Keratinocyte (primary cell): Measurements from ENCODE around the gene TTC3. TPM values are rescaled to one million over a fixed set of nuclear protein-coding genes. Genes with fewer than 3 reads are reported as not detected.

ENCODE experiments used
- DNase-seq: peaks from one replicate; pipeline ENCODE4 v3.0.0-alpha.2; 2011; ENCODE audit warnings: low read depth, missing footprints, low spot score
- FAIRE-seq: peaks from 2 replicates; lab custom pipeline; 2011; peaks lifted over from hg19 to GRCh38; lab: Jason Lieb, UNC
- H2AFZ ChIP-seq: 2 replicates; pipeline ENCODE4 v1.6.0; 2012; ENCODE audit warnings: low read length, control low read depth, inconsistent platforms; ENCODE audit not compliant: control insufficient read depth
- H3K27ac ChIP-seq: 2 replicates; pipeline ENCODE4 v1.5.1; 2011; ENCODE audit warnings: low read length; ENCODE audit not compliant: control insufficient read depth, insufficient read depth
- H3K27me3 ChIP-seq: 3 replicates; pipeline ENCODE4 v1.6.0; 2011; ENCODE audit warnings: low read length; ENCODE audit not compliant: control insufficient read depth, insufficient read depth; ENCODE audit errors: extremely low read depth
- H3K36me3 ChIP-seq, 2 experiments: 2 replicates in 1 of 2; 3 replicates in 1 of 2; pipeline ENCODE4 v1.5.1; 2011; ENCODE audit warnings: low read length in 2 of 2, mild to moderate bottlenecking in 1 of 2; ENCODE audit not compliant: control insufficient read depth in 2 of 2, insufficient read depth in 2 of 2; ENCODE audit errors: extremely low read depth in 1 of 2
- H3K4me1 ChIP-seq: 3 replicates; pipeline ENCODE4 v1.5.1; 2011; ENCODE audit warnings: low read length; ENCODE audit not compliant: control insufficient read depth, insufficient read depth; ENCODE audit errors: extremely low read depth
- H3K4me2 ChIP-seq: 3 replicates; pipeline ENCODE4 v1.6.0; 2011; ENCODE audit warnings: low read depth, low read length; ENCODE audit not compliant: control insufficient read depth, insufficient read depth; ENCODE audit errors: extremely low read depth
- H3K4me3 ChIP-seq, 3 experiments: fragments of 200-600 bp in 1 of 3; sonication (generic) in 1 of 3; 2 replicates in 2 of 3; 3 replicates in 1 of 3; pipeline ENCODE4 v1.5.1; 2011 to 2016; ENCODE audit warnings: low read length in 3 of 3, mild to moderate bottlenecking in 3 of 3, control low read depth in 2 of 3, inconsistent platforms in 1 of 3, low read depth in 1 of 3, mixed read lengths in 1 of 3, mixed run types in 1 of 3, moderate library complexity in 1 of 3; ENCODE audit not compliant: control insufficient read depth in 2 of 3, insufficient read depth in 2 of 3; ENCODE audit errors: extremely low read depth in 1 of 3
- H3K79me2 ChIP-seq: 2 replicates; pipeline ENCODE4 v1.6.0; 2012; ENCODE audit warnings: low read length; ENCODE audit not compliant: control insufficient read depth, insufficient read depth
- H3K9ac ChIP-seq: 3 replicates; pipeline ENCODE4 v1.6.0; 2011; ENCODE audit warnings: low read length; ENCODE audit not compliant: control insufficient read depth, insufficient read depth; ENCODE audit errors: extremely low read depth
- H3K9me1 ChIP-seq: 3 replicates; pipeline ENCODE4 v1.6.0; 2011; ENCODE audit warnings: low read length; ENCODE audit not compliant: control insufficient read depth, insufficient read depth; ENCODE audit errors: extremely low read depth
- H3K9me3 ChIP-seq: 2 replicates; pipeline ENCODE4 v1.5.1; 2012; ENCODE audit warnings: low read depth, low read length; ENCODE audit not compliant: control insufficient read depth
- H4K20me1 ChIP-seq: 3 replicates; pipeline ENCODE4 v1.6.0; 2011; ENCODE audit warnings: low read length; ENCODE audit not compliant: control insufficient read depth, insufficient read depth; ENCODE audit errors: extremely low read depth
- EZH2 ChIP-seq: IDR thresholded peaks from one replicate; pipeline ENCODE4 v1.6.1; 2012; ENCODE audit warnings: inconsistent platforms, mild to moderate bottlenecking, low read length, moderate library complexity
- dilution Hi-C: fragments of 300-500 bp; cut with MboI; formaldehyde crosslinking; loops from one replicate; pipeline ENCODE4 v1.7.0; 2020; ENCODE audit warnings: low sequenced_read_pairs; ENCODE audit not compliant: extremely low pct_ligation_motif_present
- polyA plus RNA-seq, 5 experiments: library from polyadenylated mRNA; depleted of rRNA in 3 of 5; stranded (reverse) in 3 of 5; stranded (forward) in 1 of 5; unstranded in 1 of 5; fragments of >200 nt; gene quantifications; 1 replicate in 1 of 5; 2 replicates in 3 of 5; 3 replicates in 1 of 5; pipeline versions ENCODE4 v1.2.1 to v1.2.3, GENCODE V29; 2011 to 2012; ENCODE audit warnings: missing spikeins in 2 of 5, low read depth in 1 of 5, low replicate concordance in 1 of 5
- TF ChIP-seq, protein P1 (sequence below), 3 experiments: IDR thresholded peaks in 1 of 3; conservative IDR thresholded peaks in 1 of 3; optimal IDR thresholded peaks in 1 of 3; 2 replicates in 2 of 3; 3 replicates in 1 of 3; pipeline versions ENCODE3 to v1.5.1; 2011; ENCODE audit warnings: low read length in 3 of 3, mild to moderate bottlenecking in 3 of 3, moderate library complexity in 2 of 3, control low read depth in 1 of 3, inconsistent platforms in 1 of 3; ENCODE audit not compliant: insufficient read depth in 2 of 3; ENCODE audit errors: extremely low read depth in 1 of 3

TTC3 gene
- polyA plus RNA-seq, 1 donor (not counting 4 experiments of a cell fraction or from before 2014, with no cell fraction given) = 38.5 TPM

DNA sequence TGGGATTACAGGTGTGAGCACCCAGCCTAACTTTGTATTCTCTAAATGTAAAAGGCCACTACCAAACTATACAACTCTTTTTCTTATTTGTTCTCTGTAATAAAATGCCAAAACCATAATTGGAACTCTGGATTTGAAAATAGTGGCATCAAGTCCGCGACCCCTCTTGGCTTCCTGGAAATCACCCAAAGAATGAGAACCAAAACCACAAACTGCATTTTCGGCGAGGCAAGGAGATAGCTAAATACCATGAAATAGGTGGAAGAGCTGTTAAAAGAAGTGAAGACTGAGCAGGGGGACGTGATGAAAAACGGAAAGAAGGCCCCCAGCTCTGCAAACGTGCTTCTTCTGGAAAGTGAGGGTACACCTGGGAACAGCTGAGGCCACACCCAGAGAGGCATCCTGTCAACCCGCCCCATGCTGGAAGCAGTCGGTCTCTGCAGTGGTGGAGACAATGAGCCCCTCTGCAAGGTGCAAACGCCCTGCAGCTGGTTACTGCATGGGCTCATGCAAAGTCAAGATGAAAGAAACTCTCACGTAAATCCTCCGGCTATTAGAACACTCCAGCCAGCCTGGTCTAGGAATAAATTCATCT, 171.5 kb downstream of the TTC3 start:
- H3K27me3 ChIP-seq = no peaks in the 10 kb centered on the region
- no peaks in the 10 kb centered on the region for H3K9me3 ChIP-seq
- FAIRE-seq = no peak
- no peak for DNase-seq
- no peak overlapping the region for H2AFZ ChIP-seq
- H3K4me1 ChIP-seq = no peaks in the 10 kb centered on the region
- TF ChIP-seq, protein P1, sequence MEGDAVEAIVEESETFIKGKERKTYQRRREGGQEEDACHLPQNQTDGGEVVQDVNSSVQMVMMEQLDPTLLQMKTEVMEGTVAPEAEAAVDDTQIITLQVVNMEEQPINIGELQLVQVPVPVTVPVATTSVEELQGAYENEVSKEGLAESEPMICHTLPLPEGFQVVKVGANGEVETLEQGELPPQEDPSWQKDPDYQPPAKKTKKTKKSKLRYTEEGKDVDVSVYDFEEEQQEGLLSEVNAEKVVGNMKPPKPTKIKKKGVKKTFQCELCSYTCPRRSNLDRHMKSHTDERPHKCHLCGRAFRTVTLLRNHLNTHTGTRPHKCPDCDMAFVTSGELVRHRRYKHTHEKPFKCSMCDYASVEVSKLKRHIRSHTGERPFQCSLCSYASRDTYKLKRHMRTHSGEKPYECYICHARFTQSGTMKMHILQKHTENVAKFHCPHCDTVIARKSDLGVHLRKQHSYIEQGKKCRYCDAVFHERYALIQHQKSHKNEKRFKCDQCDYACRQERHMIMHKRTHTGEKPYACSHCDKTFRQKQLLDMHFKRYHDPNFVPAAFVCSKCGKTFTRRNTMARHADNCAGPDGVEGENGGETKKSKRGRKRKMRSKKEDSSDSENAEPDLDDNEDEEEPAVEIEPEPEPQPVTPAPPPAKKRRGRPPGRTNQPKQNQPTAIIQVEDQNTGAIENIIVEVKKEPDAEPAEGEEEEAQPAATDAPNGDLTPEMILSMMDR (optimal IDR thresholded peaks at IDR 0.05 in 1 of 3, IDR thresholded peaks at IDR 0.05 in 1 of 3, conservative IDR thresholded peaks at IDR 0.05 in 1 of 3; ENCODE audit: extremely low read depth in 1 of 3, insufficient read depth in 2 of 3, low read length in 3 of 3) = no peak
- no peak for TF ChIP-seq EZH2
- dilution Hi-C loops = no loop called here
- no peaks in the 10 kb centered on the region for H4K20me1 ChIP-seq
- peaks cover 75% of the 10 kb centered on the region for H3K79me2 ChIP-seq
- H3K27ac ChIP-seq = no peak overlapping the region
- H3K9me1 ChIP-seq = no peaks in the 10 kb centered on the region
- H3K9ac ChIP-seq = no peak overlapping the region
- H3K4me2 ChIP-seq = no peak overlapping the region
- peaks cover 0 to 6% of the 10 kb centered on the region in 2 experiments for H3K36me3 ChIP-seq
- no peak overlapping the region for H3K4me3 ChIP-seq

DNA sequence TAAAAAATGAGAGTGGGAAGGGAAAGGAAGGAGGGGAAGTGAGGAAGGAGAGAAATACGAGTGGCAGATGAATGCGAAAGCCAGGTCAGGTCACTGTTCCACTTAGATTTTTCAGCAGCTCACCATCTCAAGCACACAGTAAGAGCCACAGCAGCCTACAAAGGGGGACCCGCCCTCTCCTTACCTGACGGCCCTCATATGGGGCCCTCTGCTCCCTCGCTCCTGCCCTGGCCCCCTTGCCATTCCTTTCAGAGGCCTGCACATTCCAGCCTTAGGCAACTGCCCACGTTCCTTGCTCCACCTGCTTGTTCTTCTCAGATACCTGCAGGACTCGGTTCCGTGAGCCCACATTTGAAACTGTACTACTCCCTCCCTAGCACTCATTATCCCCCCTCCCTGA, 172.1 kb downstream of the TTC3 start:
- H3K4me2 ChIP-seq = no peak overlapping the region
- H3K4me1 ChIP-seq = no peaks in the 10 kb centered on the region
- no peaks in the 10 kb centered on the region for H3K9me3 ChIP-seq
- dilution Hi-C loops = no loop called here
- no peak for TF ChIP-seq EZH2
- TF ChIP-seq, protein P1 (optimal IDR thresholded peaks at IDR 0.05 in 1 of 3, IDR thresholded peaks at IDR 0.05 in 1 of 3, conservative IDR thresholded peaks at IDR 0.05 in 1 of 3; ENCODE audit: extremely low read depth in 1 of 3, insufficient read depth in 2 of 3, low read length in 3 of 3) = no peak
- H3K79me2 ChIP-seq = peaks cover 78% of the 10 kb centered on the region
- H4K20me1 ChIP-seq = no peaks in the 10 kb centered on the region
- DNase-seq = no peak
- no peak overlapping the region for H3K9ac ChIP-seq
- H3K27me3 ChIP-seq = no peaks in the 10 kb centered on the region
- no peak for FAIRE-seq
- peaks cover 0 to 6% of the 10 kb centered on the region in 2 experiments for H3K36me3 ChIP-seq
- no peak overlapping the region for H2AFZ ChIP-seq
- no peak overlapping the region for H3K4me3 ChIP-seq
- no peak overlapping the region for H3K27ac ChIP-seq
- H3K9me1 ChIP-seq = no peaks in the 10 kb centered on the region
